Measurements from ENCODE around the gene OXNAD1.

Gene OXNAD1

DNA sequence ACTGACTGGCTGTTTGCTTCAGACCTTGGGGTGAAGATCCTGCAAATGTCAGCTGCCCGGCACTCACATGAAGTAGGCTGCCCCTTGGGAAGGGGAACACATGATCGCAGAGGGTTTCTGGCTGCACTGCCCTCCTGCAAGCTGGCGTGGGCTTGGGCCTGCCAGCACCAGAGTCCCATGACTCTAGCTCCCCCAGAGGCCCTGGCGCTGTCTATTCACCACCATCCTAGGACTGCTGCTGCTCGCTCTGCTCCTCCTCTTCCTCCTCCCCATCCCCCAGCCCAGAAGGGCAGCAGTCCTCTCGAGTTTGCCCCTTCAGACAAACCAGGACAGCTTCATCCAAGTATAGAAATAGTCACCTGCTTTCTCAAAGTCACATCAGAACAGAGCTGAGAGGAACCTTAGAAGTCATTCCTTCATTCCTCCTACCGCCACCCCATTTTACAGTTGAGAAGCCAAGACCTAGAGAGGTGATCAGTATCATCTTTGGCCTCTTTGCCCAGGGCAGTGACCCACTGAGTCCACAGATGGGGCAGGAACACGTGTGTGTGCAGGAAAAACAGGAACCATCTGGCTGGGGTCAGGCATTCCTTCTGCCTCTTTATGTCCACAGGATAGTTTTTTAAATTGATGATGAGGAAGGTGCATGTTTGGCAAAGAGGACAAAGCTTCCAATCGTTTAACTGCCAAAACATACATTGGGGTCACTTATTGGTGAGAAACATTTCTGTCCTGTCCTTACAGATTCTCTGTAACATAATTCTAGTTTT, 13.5 kb upstream of the OXNAD1 start:
- no peak for TF ChIP-seq CTCF (IDR thresholded peaks at IDR 0.05; ENCODE audit: borderline replicate concordance, control extremely low read depth, extremely low read depth, insufficient read depth, missing control alignments)
- in situ Hi-C loops (cut with MboI; ENCODE audit: low sequenced_read_pairs, unreplicated experiment) = no loop called here
- DNase-seq (ENCODE audit: low spot score) = no peak

DNA sequence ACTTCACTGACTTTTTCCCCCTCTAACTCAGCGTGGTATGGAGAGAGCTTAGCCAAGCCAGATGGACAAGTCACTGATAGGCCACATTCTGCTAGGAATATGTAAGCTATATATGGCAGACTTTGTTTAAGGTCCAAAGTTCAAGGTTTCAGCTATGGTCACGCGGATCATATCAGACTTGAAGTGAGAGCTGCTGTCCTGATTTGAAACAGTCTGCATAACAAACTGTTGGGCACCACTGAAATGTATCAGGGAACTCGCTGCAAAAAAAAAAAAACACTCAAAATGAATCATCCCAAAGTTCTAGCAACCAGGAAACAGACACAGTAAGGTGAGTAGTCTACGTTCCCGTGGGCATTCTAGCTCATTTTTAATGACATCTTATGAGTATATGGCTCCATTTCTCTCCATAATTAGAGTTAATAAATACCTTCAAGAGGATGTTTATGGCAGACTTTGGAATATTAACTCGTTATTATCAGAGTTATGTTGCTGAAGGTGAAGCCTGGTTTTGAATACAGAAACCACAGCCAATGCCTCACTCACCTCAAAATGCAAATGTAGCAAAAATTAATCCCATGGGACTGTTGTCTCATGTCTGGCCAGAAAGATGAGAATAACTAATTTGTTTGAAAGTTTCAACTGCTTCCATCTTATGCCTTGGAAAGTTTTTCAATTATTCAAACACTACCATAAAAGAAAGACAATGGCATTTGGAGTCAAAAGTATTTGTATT, 12.6 kb upstream of the OXNAD1 start:
- no peak for TF ChIP-seq CTCF (IDR thresholded peaks at IDR 0.05; ENCODE audit: borderline replicate concordance, control extremely low read depth, extremely low read depth, insufficient read depth, missing control alignments)
- in situ Hi-C loops (cut with MboI; ENCODE audit: low sequenced_read_pairs, unreplicated experiment) = no loop called here
- DNase-seq (ENCODE audit: low spot score) = no peak

- no peak for TF ChIP-seq CTCF (IDR thresholded peaks at IDR 0.05; ENCODE audit: borderline replicate concordance, control extremely low read depth, extremely low read depth, insufficient read depth, missing control alignments)
- no peak for DNase-seq (ENCODE audit: low spot score)
- in situ Hi-C loops (cut with MboI; ENCODE audit: low sequenced_read_pairs, unreplicated experiment) = no loop called here
These were observed 12.0 kb upstream of the OXNAD1 start for GRCh38 chr3:16252988-16253387.

DNA sequence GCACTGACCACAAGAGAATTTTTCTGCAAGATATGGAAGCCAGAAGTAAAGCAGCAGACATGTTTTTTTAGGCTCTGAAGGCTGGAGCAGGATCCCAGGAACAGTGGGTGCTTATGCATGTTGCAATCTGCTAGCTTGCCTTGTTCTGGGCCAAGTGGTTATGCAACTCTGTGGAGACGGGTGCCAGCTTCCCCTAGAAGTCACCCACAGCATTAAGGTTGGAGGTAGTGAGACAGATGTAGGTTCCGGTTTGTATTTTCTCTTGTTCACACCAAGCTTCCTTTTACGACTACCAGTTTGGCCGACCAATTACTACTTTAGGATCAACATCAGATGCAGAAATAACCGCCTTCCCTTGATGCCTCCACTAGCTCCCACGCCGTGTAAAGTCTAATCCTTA, 11.4 kb upstream of the OXNAD1 start:
- TF ChIP-seq CTCF (IDR thresholded peaks at IDR 0.05; ENCODE audit: borderline replicate concordance, control extremely low read depth, extremely low read depth, insufficient read depth, missing control alignments) = no peak
- no peak for DNase-seq (ENCODE audit: low spot score)
- in situ Hi-C loops (cut with MboI; ENCODE audit: low sequenced_read_pairs, unreplicated experiment) = no loop called here

GRCh38 chr3:16254916-16255315, 10.1 kb upstream of the OXNAD1 start:
- no peak for DNase-seq (ENCODE audit: low spot score)
- in situ Hi-C loops (cut with MboI; ENCODE audit: low sequenced_read_pairs, unreplicated experiment) = no loop called here
- no peak for TF ChIP-seq CTCF (IDR thresholded peaks at IDR 0.05; ENCODE audit: borderline replicate concordance, control extremely low read depth, extremely low read depth, insufficient read depth, missing control alignments)

DNA sequence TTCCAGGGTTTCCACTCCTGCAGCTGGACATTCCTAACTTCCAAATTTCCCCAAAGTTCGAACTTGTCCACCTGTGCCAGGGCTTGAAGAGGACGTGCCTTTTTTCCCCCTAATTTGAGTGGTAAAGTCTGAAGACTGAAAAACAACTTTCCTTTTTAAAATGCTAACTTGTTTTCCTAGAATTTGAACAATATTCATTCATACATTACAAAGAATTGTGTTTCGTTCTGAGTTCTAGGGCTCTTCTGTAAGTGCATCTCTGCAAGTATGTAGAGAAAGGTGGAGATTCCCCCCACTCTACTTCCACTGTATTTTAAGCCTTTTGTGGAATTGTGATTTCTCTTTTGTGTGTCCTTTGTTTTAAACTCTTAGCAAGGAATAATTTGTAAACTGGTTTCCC, 9.7 kb upstream of the OXNAD1 start:
- DNase-seq (ENCODE audit: low spot score) = no peak
- TF ChIP-seq CTCF (IDR thresholded peaks at IDR 0.05; ENCODE audit: borderline replicate concordance, control extremely low read depth, extremely low read depth, insufficient read depth, missing control alignments) = no peak
- in situ Hi-C loops (cut with MboI; ENCODE audit: low sequenced_read_pairs, unreplicated experiment) = no loop called here

Data from GM13976 (cell line).